ENCODE results near the gene STAG2.

GRCh38 chrX:123923211-123923610 lies 38.3 kb upstream of the STAG2 start:
- no peak for TF ChIP-seq POLR2AphosphoS5 (IDR thresholded peaks at IDR 0.05; ENCODE audit: low read depth, low read length)
- TF ChIP-seq PAX5 (IDR thresholded peaks at IDR 0.05; ENCODE audit: insufficient read depth, low read length, severe bottlenecking) = no peak
- TF ChIP-seq POLR2A (IDR thresholded peaks at IDR 0.05; ENCODE audit: low read depth, low read length) = no peak
- TF ChIP-seq TAF1 (IDR thresholded peaks at IDR 0.05; ENCODE audit: low read depth, low read length) = no peak
- TF ChIP-seq SPI1 (IDR thresholded peaks at IDR 0.05; ENCODE audit: low read depth, low read length) = no peak
- TF ChIP-seq POU2F2 (IDR thresholded peaks at IDR 0.05; ENCODE audit: low read depth, low read length) = no peak

Data from GM12891 (cell line).